H54 (cell line): ENCODE measurements around the gene ROR1.
"Not testable (repeated sequence)": the region's sequence is repeated elsewhere in the genome, so short reads cannot be mapped to it uniquely, and the experiment has no call there.

Source experiments
- DNase-seq: peaks from one replicate; pipeline ENCODE4 v3.0.0; 2011; ENCODE audit warnings: low spot score, mixed read lengths; ENCODE audit not compliant: insufficient read length
- FAIRE-seq: peaks from 3 replicates; lab custom pipeline; 2011; peaks lifted over from hg19 to GRCh38; lab: Jason Lieb, UNC
- POLR2A ChIP-seq: IDR thresholded peaks from 2 replicates; pipeline ENCODE4 v1.6.1; 2011; ENCODE audit warnings: low read depth, mild to moderate bottlenecking, low read length

Gene ROR1

GRCh38 chr1:63817152-63817667 is 43.4 kb downstream of the ROR1 start:
- TF ChIP-seq POLR2A, result no peak
- no peak for DNase-seq
- no peak for FAIRE-seq

GRCh38 chr1:63817700-63818099 is 43.9 kb downstream of the ROR1 start:
- FAIRE-seq (no peak), DNase-seq (no peak)
- TF ChIP-seq POLR2A, result no peak

- DNase-seq (no peak), FAIRE-seq (no peak)
- TF ChIP-seq POLR2A, result no peak
Measured at GRCh38 chr1:63818567-63819325, 44.9 kb downstream of the ROR1 start.

DNA sequence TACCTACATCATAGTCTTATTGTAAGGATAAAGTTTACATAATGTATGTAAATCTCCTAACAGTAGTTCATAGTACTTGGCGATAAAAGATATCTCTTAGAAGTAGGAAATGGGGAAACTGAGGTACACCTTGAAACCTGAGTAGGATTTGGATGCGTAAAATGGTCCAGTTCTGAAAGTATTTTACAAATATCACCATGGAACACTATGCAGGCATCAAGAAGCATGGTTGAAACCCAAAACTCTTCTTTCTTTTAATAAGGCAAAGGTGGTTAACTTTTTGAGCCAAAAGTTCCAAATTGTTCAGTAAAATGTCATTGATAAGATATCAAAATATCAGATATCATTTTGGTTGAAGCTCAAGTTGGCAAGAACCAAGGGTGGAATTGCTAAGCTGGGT is 46.0 kb downstream of the ROR1 start:
- FAIRE-seq (no peak), DNase-seq (no peak)
- no peak for TF ChIP-seq POLR2A

- no peak for TF ChIP-seq POLR2A
- FAIRE-seq (peak; percentile 98), DNase-seq (peak; percentile 11)
Measured at GRCh38 chr1:63821091-63822005, 47.5 kb downstream of the ROR1 start.

DNA sequence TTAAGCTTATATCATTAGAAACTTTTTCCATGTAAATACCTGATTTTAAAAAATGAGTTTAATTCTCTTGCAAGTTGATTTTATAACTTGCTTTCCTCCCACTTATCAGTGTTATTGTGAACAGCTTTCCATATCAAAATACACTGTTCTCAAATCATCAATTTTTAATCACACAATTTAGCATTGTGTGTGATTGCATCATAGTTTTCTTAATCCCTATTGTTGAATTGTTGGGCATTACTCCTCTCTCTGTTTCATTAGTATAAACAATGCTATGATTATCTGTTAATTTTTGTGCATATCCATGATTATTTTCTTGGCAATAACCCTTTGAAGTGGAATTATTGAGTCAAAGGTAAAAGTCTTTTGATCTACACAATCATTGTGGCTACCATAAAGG is 48.7 kb downstream of the ROR1 start:
- DNase-seq (no peak), FAIRE-seq (no peak)
- no peak for TF ChIP-seq POLR2A

GRCh38 chr1:63824451-63824850 is 50.6 kb downstream of the ROR1 start:
- no peak for DNase-seq
- no peak for FAIRE-seq
- no peak for TF ChIP-seq POLR2A

GRCh38 chr1:63825111-63825510 is 51.3 kb downstream of the ROR1 start:
- DNase-seq (no peak), FAIRE-seq (no peak)
- no peak for TF ChIP-seq POLR2A

DNA sequence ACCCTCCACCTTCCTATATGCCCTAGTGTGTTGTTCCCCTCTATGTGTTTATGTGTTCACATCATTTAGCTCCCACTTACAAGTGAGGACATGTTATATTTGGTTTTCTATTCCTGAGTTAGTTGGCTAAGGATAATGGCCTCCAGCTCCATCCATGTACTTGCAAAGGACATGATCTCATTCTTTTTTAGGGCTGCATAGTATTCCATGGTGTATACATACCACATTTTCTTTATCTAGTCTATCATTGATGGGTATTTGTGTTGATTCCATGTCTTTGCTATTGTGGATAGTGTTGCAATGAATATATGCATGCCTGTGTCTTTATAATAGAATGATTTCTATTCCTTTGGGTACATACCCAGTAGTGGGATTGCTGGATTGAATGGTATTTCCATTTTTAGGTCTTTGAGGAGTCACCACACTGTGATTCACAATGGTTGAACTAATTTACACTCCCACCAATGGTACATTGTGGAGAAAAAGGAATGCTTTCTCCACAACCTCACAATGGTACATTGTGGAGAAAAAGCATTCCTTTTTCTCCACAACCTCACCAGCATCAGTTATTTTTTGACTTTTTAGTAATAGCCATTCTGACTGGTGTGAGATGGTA is 52.5 kb downstream of the ROR1 start:
- DNase-seq, result not testable (repeated sequence)
- FAIRE-seq, result peak; percentile 30

DNA sequence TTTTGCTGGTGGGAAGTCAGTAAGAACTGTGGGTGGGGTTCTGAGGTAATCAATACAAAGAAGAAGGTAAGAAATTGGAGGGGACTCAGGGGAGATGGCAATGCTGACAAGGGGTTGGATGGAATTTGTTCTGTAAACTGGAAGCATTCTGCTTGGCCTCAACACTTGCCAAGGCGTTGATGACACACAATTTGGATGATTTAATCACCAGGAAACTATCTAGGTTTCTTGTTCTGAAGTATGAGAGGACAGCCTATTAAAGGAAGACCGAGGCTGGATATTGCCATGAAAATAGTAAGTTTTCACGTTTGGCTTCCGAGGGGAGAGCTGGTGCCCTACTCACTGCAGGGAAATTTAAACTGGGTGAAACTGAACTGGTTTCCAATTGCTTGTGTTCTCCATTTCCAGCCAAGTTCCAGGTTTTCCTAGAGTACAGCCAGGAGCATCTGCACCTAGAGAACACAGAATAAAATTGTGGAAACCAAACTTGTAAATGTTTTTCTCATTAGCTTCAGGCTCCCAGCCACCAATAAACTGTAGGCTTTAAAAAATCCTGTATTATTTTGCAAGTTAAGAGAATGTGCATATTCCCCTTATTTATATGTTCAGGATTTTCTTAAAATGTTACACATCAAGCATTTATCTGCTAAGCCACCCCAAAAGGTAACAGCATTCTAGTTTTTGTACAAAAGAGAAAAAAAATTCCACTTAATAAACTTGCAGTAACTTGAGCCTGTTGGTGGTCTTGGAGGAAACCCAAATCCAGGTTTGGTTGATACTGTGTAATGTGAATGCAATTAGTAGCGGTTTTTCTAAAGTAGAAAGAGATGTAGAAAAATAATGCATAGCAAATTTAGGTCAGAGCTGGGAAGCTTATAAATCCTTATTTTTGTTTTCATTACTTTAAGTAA is 53.8 kb downstream of the ROR1 start:
- no peak for TF ChIP-seq POLR2A
- FAIRE-seq, result peak; percentile 89
- DNase-seq, result no peak

GRCh38 chr1:63828322-63829044 is 54.7 kb downstream of the ROR1 start:
- FAIRE-seq (no peak), DNase-seq (no peak)
- TF ChIP-seq POLR2A, result no peak

DNA sequence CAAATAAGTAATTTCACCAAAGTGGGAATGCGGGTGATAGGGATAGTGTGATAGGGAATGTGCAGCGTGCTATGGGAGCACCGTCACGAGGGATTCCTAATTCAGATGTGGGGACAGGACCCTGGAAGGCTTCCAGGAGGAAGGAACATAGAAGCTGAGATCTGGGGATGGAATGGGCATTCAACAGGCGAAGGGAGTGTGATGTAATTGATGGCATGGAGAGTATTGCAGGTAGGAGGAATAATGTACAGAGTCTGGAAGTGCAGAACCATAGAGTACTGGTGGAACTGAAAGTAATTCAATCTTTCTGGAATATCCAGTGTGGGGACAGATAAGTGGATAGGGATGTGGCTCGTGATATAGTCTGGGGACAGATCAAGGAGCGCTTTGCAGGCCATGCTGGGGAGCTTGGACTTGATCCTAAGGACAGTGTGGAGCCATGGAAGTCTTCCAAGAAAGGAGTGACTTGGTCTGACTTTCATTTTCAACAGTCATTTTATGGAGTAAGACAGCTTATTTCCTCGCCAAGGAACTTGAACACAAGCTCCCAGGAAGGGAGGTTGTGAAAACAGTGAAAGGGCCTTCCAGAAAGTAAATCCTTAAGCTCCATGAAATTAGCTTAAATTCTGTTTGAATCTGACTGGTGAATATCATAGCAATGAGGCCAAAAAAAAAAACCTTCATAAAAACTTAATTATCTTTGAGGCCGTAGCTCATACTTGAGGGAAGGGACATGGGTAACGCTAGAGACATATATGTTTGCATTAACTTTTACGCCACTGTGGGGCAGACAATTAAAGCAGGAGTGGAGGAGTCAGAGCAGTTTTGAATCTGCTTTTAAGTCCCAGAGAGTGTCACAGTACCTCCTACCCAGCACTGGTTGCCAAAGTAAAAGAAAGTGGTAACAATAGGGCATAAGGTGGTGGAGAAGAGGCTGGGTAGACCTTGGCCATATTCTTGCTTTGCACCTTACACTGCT is 55.8 kb downstream of the ROR1 start:
- TF ChIP-seq POLR2A, result no peak
- FAIRE-seq (no peak), DNase-seq (no peak)
